Stimulated activated CD4-positive, alpha-beta T cell treated with anti-CD3 and anti-CD28 coated beads, Interleukin-4, amount 100 ng/mL, for 1 hour (primary cell): ENCODE results near the gene POLR1B.
"Not testable (repeated sequence)": the region's sequence is repeated elsewhere in the genome, so short reads cannot be mapped to it uniquely, and the experiment has no call there.

Experiments
- DNase-seq: peaks from one replicate; pipeline ENCODE4 v3.0.0-alpha.2; 2020

The POLR1B gene

DNA sequence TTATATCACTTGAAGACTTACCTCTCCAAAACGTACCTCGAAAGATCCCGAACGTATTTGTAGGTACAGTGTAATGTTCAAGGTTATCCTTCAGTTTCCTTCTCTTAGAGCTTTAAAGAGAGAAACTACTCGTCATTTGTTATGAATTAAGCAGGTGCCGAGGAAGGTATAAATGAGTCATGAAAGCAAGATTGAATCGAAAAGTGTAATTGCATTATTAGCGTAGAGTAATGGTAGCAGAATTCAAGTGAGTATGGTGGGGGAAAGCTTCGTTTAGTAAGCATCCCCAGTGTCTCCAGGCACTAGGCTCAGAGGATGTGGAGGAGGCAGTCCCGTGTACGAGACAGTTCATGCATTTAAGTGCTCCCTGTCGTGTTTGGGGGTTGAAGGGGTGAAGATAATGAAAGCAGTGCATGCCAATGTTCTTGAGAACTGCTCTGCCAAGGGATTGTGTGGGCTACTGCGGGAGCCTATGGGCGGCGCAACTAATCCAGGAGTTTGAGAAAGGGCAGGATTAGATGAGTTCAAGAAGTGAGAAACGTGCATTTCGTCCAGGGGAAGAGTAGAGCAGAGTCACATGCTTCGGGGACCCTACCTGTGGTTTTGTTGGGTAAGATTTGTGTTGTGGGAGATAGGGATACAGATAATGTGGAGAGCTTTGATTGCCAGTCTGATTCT, 858 bp downstream of the POLR1B start:
- no peak for DNase-seq

DNA sequence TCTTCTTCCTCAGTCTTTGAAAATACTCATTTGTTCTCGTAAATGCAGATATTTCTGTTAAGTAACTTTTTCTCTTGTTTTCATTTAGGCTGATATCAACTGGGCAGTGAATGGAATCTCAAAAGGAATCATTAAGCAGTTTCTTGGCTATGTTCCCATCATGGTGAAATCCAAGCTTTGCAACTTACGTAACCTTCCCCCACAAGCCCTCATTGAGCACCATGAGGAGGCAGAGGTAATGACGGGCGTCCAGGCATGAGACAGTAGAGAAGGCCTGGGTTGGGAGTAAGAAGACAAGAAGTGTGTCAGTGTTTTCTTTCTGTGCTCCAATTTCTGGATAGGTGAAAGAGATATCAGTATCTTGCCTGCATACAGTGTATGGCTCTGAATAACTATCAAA, 5.1 kb downstream of the POLR1B start:
- DNase-seq: no peak

DNA sequence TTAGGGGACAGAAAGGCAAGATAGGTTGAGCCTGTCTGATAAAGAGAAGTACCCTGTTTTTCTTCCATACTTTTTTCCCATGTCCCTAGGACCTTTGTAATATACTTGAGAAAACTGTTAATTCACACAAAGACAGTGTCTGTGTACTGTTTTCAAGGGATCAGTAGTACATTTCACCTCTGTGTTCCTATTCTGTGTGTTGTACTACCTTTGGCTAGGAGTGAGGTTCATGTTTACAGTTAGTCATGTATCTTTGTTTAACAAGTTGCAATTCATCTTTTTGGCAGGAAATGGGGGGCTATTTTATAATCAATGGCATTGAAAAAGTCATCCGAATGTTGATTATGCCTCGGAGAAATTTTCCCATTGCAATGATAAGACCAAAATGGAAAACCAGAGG, 6.7 kb downstream of the POLR1B start:
- no peak for DNase-seq

DNA sequence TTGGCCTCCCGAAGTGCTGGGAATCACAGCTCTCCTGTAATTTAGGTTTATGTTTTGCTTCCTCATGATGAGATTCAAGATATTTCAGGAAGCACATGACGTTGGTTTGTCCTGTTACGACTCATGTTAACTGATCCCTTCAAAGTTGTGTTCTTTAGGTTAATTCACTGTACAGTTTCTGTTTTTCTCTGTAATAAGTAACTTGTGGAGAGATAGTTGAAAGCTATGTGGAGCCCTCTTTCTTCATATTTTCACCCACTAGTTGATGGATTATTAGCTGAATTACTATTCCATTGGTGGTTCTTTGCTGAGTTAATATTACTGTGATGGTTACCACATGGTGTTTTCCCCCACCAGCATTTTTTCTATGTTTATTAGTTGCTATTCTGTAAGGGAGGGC, 23.8 kb downstream of the POLR1B start:
- no peak for DNase-seq

DNA sequence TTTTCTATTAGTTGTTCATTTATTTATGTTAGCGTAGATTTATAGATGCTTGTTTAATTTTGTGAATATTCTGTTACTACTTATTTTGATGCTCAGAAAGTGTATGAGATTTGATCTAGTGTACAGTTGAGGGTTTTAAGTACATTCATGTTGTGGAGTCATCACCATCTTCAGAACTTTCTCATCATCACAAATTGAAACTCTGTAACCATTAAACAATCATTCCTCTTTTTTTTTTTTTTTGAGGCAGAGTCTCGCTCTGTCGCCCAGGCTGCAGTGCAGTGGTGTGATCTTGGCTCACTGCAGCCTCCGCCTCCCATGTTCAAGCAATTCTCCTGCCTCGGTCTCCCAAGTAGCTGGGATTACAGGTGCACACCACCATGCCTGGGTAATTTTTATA, 24.2 kb downstream of the POLR1B start:
- DNase-seq: not testable (repeated sequence)

DNA sequence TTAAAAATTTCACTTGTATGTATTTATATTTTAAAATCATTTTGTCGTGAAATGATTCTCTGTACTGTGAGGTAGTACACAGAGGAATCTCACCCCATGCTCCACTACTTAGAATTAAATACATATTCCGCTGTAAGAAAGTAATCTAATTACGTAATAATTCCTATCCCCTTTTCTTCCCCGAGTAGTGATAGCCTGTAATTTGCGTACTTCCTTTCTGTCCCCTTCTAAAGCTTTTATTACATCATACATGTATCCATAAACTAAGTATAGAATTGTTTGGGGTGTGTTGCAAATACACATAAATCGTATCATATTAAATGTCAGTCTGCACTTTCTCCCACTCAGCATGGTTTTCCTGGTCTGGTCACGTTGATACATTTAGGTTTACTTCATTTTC, 29.7 kb downstream of the POLR1B start:
- no peak for DNase-seq

DNA sequence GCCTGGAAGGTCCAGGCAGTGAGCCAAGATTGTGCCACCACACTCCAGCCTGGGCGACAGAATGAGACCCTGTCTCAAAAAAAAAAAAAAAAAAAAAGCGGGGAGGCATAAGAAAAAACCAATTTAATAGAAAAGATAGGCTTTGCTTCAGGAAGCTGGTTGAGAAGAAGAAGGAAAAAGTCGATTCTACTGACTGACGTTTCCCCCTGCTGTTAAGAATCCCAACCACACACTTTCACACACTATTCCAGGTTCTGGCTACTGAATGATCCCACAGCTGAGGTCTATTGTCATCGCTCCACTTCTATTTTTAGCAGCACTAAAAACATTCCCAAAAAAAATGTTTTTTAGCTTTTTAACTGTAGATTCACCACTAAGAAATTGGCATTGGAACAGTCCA, 35.5 kb downstream of the POLR1B start:
- DNase-seq: no peak

DNA sequence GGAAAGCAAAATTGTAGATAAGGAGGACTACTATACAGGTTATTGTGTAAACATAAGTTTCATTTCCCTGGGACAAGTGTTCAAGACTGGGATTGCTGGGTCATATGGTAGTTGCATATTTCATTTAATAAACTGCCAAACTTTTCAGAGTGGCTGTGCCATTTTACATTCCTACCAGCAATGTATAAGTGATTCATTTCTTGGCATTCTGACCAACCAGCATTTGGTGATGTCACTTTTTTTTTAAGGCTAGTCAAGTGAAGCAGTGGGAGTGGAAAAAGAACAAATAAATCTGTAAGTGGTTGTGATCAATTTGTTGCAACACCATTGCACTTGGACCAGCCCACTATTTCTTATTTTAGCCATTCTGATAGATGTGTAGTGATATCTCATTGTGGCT, 37.0 kb downstream of the POLR1B start:
- DNase-seq: no peak

DNA sequence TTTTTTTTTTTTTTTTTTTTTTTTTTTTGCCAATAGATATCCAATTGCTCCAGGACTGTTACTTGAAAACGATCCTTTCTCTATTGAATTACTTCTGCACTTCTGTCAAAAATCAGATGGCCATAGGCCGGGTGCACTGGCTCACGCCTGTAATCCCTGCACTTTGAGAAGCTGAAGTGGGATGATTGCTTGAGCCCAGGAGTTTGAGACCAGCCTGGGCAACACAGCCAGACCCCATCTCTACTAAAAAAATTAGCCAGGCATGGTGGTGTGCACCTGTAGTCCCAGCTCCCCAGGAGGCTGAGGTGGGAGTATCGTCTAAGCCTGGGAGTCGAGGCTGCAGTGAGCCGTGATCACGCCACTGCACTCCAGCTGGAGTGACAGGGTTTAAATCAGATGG, 37.8 kb downstream of the POLR1B start:
- DNase-seq: no peak

DNA sequence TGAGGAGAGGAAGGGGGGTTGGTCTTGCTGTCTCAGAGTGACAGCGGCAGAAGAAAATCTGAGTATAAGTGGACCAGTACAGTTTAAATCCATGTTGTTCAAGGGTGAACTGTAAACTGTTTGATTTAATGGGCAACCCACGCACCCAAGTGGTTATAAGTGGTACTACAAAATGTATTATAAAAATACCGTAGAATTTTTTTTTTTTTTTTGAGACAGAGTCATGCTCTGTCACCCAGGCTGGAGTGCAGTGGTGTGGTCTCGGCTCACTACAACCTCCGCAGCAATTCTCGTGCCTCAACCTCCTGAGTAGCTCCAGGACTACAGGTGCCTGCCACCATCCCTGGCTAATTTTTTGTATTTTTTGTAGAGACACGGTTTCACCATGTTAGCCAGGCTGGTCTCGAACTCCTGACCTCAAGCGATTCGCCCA, 40.1 kb downstream of the POLR1B start:
- peak; percentile 7 for DNase-seq

DNA sequence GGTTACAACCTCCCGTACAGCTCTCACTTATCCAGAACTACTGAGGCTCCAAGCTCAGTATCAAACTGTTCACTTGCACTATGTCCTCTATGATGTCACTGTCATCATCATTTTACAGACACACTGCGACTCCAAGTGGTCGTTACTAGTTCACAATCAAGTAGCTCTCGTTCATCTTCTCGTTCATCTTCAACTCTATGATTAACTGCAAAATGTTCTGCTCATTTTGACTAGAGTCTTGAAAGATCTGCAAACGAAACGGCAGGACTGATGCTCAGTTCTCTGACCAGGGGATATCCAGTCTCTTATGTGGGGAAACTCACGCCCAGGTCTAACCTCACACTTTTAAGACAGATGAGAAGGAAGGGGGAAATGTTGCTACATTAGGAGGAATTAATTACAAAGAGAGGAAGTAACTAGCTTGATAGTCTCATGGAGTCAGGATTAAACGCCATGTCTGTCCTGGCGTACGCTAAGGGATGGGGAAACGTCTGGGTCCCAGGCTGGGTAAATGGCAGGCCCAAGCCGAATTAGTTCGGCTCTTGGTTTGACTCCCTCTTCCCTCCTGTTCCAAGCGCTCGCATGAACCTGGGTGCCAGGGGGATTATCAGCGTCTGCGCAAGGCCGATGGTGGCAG, 41.4 kb downstream of the POLR1B start:
- no peak for DNase-seq

DNA sequence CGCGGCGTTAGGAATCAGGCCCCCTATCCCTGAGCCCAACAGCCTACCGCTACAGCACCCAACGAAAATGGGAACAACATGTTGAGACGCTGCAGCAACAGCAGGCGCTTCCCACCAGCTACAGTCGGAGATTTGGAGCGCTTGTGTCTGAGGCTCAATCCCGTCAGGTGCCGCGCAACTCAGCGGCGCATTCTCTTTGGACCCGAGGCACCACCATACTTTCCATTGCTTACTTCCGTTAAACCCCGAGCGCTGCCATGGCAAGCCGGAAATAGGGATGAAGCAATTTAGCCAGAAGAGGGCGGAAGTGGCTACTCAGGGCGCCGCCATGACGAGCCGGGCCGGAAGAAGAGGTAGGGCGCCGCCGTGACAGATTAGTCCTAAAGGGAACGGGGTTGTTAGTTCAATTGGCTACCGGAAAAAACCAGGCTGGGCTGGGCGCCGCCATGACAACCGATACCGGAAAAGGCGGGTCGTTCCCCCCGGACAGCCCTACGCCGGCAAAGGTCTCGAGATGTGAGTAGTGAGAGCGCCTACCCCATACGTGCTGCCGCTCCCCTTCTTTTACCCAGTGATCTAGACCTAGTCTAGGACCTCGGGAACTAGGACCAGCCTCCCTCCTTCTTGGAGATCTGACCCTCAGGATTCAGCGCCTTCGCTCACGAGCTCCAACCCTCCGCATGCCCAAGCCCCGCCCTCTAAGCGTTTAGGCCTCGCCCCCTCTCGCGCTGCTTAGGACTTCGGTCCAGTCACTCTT, 42.0 kb downstream of the POLR1B start, which contains the start of gene CHCHD5:
TSS of gene CHCHD5 (plus strand) at position 476 of the 757 bp plus-strand sequence. CDS start at position 515, 39 bp downstream.
- peak; percentile 90 for DNase-seq

DNA sequence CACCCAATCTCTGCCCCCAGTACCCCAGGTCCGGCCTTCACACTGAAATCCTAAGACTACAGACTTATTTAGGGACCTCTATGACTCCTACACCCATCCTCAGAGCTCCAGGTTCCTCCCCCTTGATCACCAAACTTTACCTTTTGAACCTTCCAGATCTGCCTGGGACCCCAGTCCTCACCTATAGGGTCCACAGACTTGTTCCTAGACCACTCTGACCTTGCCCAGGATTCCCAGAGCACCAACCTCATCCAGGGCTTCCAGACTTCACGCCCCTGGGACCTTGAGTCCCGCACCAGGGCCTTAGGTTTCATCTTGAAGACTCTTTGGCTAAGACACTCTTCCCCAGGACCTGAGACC, 42.6 kb downstream of the POLR1B start:
- no peak for DNase-seq

DNA sequence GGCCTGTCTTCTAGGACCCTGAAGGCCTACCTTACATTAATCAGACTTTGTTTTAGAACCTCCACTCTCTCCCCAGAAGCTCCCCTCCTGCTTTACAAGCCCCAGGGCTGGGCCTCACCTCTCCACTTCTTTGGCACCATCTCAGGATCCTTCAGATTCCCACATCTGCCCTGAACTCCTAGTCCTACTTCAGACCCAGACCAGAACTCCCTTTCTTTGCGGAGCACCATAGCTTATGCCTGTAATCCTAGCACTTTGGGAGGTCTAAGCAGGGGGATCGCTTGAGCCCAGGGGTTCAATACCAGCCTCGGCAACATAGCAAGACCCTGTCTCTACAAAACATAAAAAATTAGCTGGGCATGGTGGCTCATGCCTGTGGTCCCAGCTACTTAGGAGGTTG, 43.1 kb downstream of the POLR1B start:
- DNase-seq: no peak

DNA sequence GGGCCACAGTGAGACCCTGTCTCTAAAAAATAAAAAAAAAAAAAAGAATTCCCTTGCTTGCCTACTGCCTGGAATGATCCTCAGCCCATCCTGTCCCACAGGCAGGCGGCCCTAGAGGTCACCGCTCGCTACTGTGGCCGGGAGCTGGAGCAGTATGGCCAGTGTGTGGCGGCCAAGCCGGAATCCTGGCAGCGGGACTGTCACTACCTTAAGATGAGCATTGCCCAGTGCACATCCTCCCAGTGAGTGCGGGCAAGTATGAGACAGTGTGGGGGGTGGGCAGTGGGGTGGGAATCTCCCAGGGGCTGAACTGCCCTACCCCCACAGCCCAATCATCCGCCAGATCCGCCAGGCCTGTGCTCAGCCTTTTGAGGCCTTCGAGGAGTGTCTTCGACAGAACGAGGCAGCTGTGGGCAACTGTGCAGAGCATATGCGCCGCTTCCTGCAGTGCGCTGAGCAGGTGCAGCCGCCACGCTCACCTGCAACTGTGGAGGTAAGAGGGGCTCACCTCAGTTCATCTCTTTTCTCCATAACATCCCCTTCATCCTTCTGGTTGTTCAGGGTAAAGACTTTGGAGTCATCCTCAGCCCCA, 43.7 kb downstream of the POLR1B start:
- no peak for DNase-seq

DNA sequence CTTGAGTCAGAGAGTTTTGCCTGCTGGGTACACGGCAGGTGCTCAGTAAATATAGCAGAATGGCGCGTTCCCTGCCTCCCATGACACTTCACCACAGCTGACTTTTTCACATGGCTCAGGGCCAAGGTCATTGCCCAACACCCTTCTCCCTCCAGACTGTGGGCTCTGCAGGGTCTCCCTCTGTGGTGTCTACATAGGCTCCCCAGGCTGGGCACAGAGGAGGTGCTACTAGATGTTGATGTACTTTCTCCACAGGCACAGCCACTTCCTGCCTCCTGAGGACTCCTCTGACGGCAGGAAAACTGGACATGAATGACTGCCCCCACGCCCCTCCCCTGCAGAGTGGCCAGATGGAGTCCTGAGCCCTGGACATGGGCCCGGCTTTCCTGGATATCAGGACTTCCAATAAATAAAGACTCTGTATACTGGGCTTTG, 46.4 kb downstream of the POLR1B start:
- DNase-seq: no peak

DNA sequence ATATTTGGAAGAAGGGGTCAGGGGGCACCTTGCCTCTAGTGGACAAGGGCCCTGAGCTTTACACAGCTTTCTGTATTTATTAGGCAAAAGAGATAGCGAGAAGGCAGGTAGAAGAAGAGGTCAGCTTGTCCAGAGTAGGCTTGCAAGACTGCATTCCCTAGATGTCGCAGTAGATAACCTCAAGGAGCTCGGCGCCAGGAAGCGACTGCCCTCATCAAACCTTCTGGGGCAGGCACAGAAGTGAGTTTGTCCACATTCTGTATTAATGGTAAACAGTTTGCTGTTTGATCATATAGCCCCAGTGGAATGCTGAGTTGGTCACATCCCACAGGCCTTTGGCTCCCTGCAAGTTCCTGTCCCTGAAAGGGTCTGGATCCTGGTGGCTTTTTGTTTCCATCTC, 49.1 kb downstream of the POLR1B start:
- no peak for DNase-seq

DNA sequence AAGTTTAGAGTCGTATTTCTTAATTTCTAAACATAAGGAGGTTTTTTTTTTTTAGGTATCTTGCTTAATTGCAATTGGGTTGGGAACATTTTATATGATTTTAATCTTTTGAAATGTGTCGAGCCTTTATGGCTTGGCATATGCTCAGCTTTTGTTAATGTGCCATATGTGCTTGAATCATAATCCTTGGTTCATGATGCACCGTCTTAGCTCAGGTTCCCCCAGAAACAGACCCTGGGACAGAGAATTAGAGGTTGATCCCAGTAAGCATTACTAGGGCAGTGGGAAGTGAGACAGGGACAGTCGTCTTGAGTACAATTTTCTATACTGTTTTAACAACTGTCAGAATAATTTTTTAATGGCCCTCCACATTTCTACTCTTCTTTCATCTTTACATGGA, 51.5 kb downstream of the POLR1B start:
- no peak for DNase-seq

DNA sequence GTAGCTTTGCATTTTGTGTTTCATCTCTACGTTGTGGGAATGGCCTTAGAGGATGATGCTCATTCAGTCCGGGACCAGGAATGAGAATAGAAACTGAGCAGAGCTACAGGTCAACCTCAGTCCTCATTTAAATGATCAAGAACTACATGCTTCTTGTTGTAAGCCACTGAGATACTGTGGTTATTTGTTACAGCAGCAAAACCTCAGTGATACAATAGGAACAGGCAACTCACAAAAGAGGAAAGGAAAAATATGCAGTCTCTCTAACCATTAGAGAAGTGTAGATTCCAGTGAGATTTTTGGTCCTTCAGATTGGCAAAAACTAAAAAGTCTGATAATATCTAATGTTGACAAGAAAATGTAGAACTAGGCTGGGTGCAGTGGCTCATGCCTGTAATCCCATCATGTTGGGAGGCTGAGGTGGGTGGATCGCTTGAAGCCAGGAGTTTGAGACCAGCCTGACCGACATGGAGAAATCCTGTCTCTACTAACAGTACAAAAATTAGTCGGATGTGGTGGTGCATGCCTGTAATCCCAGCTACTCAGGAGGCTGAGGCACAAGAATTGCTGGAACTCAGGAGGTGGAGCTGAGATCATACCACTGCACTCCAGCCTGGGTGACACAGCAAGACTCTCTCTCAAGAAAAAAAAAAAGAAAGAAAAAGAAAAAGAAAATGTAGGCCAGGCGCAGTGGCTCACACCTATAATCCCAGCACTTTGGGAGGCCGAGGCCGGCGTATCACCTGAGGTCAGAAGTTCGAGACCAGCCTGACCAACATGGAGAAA, 55.5 kb downstream of the POLR1B start:
- no peak for DNase-seq

DNA sequence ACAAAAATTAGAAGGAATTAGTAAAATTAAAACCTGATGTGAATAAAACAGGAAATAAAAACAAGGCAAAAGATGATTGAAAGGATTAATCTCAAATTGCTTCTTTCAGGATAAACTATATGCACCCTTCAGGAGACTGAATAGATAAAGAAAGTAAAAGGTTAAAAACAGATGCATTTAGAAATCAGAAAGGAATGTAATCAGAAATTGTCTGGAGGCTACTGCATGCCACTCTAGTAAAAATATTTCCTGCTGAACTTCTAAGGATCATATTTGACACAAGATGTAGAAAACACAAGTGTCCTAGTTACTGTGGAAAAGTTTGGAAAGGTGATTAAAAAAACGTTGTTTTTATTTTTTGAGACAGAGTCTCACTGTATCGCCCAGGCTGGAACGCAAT, 58.4 kb downstream of the POLR1B start:
- DNase-seq: no peak

DNA sequence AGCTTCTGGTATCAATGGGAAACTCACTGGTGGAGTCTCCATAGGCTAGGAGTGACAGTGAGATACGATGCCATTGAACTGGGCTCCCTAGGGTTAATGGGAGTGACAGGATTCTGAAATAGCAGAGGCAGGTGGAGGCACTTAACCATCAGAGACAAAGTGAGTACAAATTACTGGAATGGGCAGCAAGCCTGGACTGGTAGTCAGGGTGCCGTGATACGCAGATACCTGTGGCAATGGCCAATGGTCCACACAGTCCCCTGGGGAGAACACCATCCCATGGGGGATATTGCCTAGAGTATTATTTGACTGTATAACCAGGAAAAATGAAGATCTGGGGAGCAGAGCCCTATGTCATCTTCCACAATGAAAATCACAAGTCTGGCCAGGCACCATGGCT, 59.5 kb downstream of the POLR1B start:
- DNase-seq: no peak

DNA sequence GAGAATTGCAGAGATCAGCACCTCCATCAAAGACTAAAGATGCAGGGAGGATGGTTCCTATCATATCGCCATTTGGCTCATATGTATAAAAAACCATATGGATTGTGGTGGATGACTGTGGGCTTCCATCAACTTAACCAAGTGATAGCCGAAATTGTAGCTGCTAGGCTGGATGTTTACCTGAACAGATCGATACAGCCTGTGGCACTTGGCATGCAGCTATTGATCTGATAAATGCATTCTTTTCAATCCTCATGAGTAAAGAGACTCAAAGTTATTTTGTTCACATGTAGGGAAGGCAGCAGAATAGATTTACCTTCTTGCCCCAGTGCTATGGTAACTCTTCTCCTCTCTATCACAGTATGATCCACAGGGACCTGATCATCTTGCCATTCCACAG, 60.7 kb downstream of the POLR1B start:
- DNase-seq: no peak

DNA sequence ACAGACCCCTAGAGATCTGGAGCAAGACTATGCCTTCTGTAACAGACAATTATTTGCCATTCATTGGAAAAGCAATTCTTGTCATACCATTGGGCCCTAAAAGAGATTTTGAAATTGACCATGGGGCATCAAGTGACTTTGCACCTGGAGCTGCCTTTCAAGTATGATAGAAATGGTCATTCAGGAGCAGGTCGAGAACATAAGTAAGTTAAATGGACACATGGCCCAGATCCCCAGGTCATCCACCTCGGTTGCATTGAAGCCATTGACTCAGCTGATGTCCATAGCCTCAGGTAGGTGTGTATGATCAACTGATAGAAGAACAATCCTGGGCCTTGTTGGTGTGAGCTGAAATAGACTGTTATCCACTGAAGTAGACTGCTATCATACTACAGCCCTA, 61.5 kb downstream of the POLR1B start:
- DNase-seq: no peak
